PC-9 (cell line): ENCODE data around the gene MAMLD1. TPM values are rescaled to one million over a fixed set of nuclear protein-coding genes. Genes with fewer than 3 reads are reported as not detected.

Experiments used
- BruUV-seq: library from RNA; stranded (reverse); fragments of 400-500 nt; replicated peaks from 2 replicates; lab custom pipeline; 2021; lab: Mats Ljungman, UMichigan
- CTCF ChIA-PET: fragments of 300-600 bp; sonication (Branson Sonifier 250); formaldehyde crosslinking; loops from one replicate; lab custom pipeline; 2022; ENCODE audit warnings: antibody characterized with exemption; lab: Charles Lee
- POLR2A ChIA-PET: fragments of 300-600 bp; sonication (Branson Sonifier 250); formaldehyde crosslinking; loops from one replicate; lab custom pipeline; 2022; ENCODE audit warnings: antibody characterized with exemption; ENCODE audit not compliant: unreplicated experiment; lab: Charles Lee
- DNase-seq, 2 experiments: peaks; one replicate each; pipeline versions ENCODE4 v3.0.0 to v3.0.0-alpha.2; 2015 to 2022; ENCODE audit warnings: mixed read lengths in 1 of 2
- H2AFZ ChIP-seq: fragments of 200-600 bp; sonication (generic); 2 replicates; pipeline ENCODE4 v1.8.1; 2017; ENCODE audit warnings: antibody characterized with exemption
- H3F3A ChIP-seq: fragments of 200-600 bp; sonication (generic); 2 replicates; pipeline ENCODE4 v1.8.1; 2017; ENCODE audit warnings: antibody characterized with exemption, mild to moderate bottlenecking, low read depth; ENCODE audit not compliant: insufficient read depth
- H3K27ac ChIP-seq: fragments of 200-600 bp; sonication (generic); 2 replicates; pipeline ENCODE4 v1.6.1; 2016; ENCODE audit warnings: mixed run types
- H3K27me3 ChIP-seq: fragments of 200-600 bp; sonication (generic); 2 replicates; pipeline ENCODE4 v1.6.1; 2016; ENCODE audit warnings: low read depth, mixed run types; ENCODE audit not compliant: insufficient read depth
- H3K36me3 ChIP-seq: fragments of 200-600 bp; sonication (generic); 2 replicates; pipeline ENCODE4 v1.6.1; 2016; ENCODE audit warnings: low read depth, mixed run types
- H3K4me1 ChIP-seq: fragments of 200-600 bp; sonication (generic); replicated peaks from 2 replicates; pipeline ENCODE4 v1.6.1; 2016; ENCODE audit warnings: mixed run types; ENCODE audit not compliant: insufficient read depth
- H3K4me2 ChIP-seq: fragments of 200-600 bp; sonication (generic); 2 replicates; pipeline ENCODE4 v1.6.1; 2017; ENCODE audit warnings: mixed run types
- H3K4me3 ChIP-seq: fragments of 200-600 bp; sonication (generic); 2 replicates; pipeline ENCODE4 v1.6.1; 2016; ENCODE audit warnings: mixed run types
- H3K79me2 ChIP-seq: fragments of 200-600 bp; sonication (generic); 2 replicates; pipeline ENCODE4 v1.6.1; 2017; ENCODE audit warnings: low read depth, mixed run types
- H3K9me2 ChIP-seq: fragments of 200-600 bp; sonication (generic); 2 replicates; pipeline ENCODE4 v1.8.1; 2017; ENCODE audit warnings: mild to moderate bottlenecking; ENCODE audit not compliant: insufficient read depth
- H3K9me3 ChIP-seq: fragments of 200-600 bp; sonication (generic); 2 replicates; pipeline ENCODE4 v1.8.1; 2016; ENCODE audit warnings: low read depth; ENCODE audit not compliant: insufficient read depth
- H4K20me1 ChIP-seq: fragments of 200-600 bp; sonication (generic); 2 replicates; pipeline ENCODE4 v1.8.1; 2017; ENCODE audit not compliant: insufficient read depth
- CTCF ChIP-seq: fragments of 200-600 bp; sonication (generic); conservative IDR thresholded peaks from 2 replicates; pipeline ENCODE4 v1.6.1; 2017; ENCODE audit warnings: mixed run types, antibody characterized with exemption, mild to moderate bottlenecking, moderate library complexity
- EZH2 ChIP-seq: fragments of 200-600 bp; sonication (generic); IDR thresholded peaks from 2 replicates; pipeline ENCODE4 v1.8.0; 2017; ENCODE audit warnings: antibody characterized with exemption, low read depth
- intact Hi-C: fragments of 100-400 bp; cut with micrococcal nuclease; formaldehyde crosslinking; loops from one replicate; pipeline ENCODE4 v1.10.0; 2022; ENCODE audit not compliant: unreplicated experiment
- total RNA-seq: library from RNA; stranded (reverse); gene quantifications from 2 replicates; pipeline ENCODE4 v1.2.3, GENCODE V29; 2021

The MAMLD1 gene
- total RNA-seq, 1 experiment from 2014 or later = 2.5 TPM

- ChIA-PET CTCF (no interaction called here), POLR2A (no interaction called here)
- Histone ChIP-seq H3K4me2 (no peak overlapping the region), H3F3A (no peaks in the 10 kb centered on the region), H3K79me2 (no peaks in the 10 kb centered on the region), H3K4me1 (peaks cover 9% of the 10 kb centered on the region; the same call in 1 of the 2 replicates), H3K9me2 (no peaks in the 10 kb centered on the region), H3K9me3 (no peaks in the 10 kb centered on the region), H3K27me3 (no peaks in the 10 kb centered on the region), H3K4me3 (no peak overlapping the region), H2AFZ (no peak overlapping the region), H3K27ac (no peak overlapping the region), H4K20me1 (no peaks in the 10 kb centered on the region), H3K36me3 (no peaks in the 10 kb centered on the region)
- no peak for TF ChIP-seq CTCF
- no peak for TF ChIP-seq EZH2
- BruUV-seq = no TSS peak
- intact Hi-C loops = no loop called here
- no peak for DNase-seq
Observed at GRCh38 chrX:150472306-150472705, 109.2 kb downstream of the MAMLD1 start.

GRCh38 chrX:150473371-150473770 lies 110.3 kb downstream of the MAMLD1 start:
- no TSS peak for BruUV-seq
- TF ChIP-seq CTCF = no peak
- TF ChIP-seq EZH2 = no peak
- H3K27me3 ChIP-seq = no peaks in the 10 kb centered on the region
- H3K4me3 ChIP-seq = no peak overlapping the region
- no peak for DNase-seq
- H3K27ac ChIP-seq = no peak overlapping the region
- no peak overlapping the region for H3K4me2 ChIP-seq
- CTCF ChIA-PET = no interaction called here
- no peaks in the 10 kb centered on the region for H3F3A ChIP-seq
- H4K20me1 ChIP-seq = no peaks in the 10 kb centered on the region
- no peak overlapping the region for H2AFZ ChIP-seq
- no peaks in the 10 kb centered on the region for H3K79me2 ChIP-seq
- POLR2A ChIA-PET = no interaction called here
- H3K9me3 ChIP-seq = no peaks in the 10 kb centered on the region
- peaks cover 9% of the 10 kb centered on the region; the same call in 1 of the 2 replicates for H3K4me1 ChIP-seq
- intact Hi-C loops = no loop called here
- H3K9me2 ChIP-seq = no peaks in the 10 kb centered on the region
- H3K36me3 ChIP-seq = no peaks in the 10 kb centered on the region

DNA sequence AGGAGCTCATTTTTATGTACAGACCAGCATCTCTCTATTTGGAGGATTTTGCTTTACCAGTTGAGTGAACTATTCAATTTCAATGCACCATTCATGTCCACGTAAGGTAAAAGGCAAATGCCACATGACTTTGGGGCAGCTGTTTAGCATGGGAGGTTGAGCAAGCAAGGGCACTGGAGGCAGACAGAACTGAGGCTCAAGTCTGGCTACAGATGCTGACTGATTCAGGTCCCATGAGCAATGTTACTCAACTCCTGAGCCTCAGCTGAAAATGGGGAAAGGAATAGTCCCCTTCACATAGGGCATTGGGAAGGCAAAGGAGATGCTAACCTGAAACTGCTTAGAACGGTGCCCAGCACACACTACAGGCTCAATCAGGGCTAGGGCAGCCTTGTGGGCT lies 112.3 kb downstream of the MAMLD1 start:
- no peaks in the 10 kb centered on the region for H3F3A ChIP-seq
- no peaks in the 10 kb centered on the region for H3K27me3 ChIP-seq
- H3K9me3 ChIP-seq = no peaks in the 10 kb centered on the region
- TF ChIP-seq CTCF (no peak), EZH2 (no peak)
- no peak overlapping the region for H3K4me3 ChIP-seq
- H2AFZ ChIP-seq = no peak overlapping the region
- CTCF ChIA-PET = no interaction called here
- no peaks in the 10 kb centered on the region for H3K36me3 ChIP-seq
- no peak overlapping the region for H3K27ac ChIP-seq
- no peak overlapping the region for H3K4me2 ChIP-seq
- no TSS peak for BruUV-seq
- intact Hi-C loops = no loop called here
- POLR2A ChIA-PET = no interaction called here
- H3K79me2 ChIP-seq = no peaks in the 10 kb centered on the region
- peaks cover 9% of the 10 kb centered on the region; the same call in 1 of the 2 replicates for H3K4me1 ChIP-seq
- no peaks in the 10 kb centered on the region for H4K20me1 ChIP-seq
- no peak for DNase-seq
- no peaks in the 10 kb centered on the region for H3K9me2 ChIP-seq
